ENCODE measurements around the gene EIF3B.
"Not testable (repeated sequence)": the region's sequence is repeated elsewhere in the genome, so short reads cannot be mapped to it uniquely, and the experiment has no call there.

The EIF3B gene

GRCh38 chr7:2383543-2384274 is 29.1 kb downstream of the EIF3B start:
- H3K27me3 ChIP-seq (ENCODE audit: control insufficient read depth in 5 of 5, insufficient read depth in 4 of 5, low read length in 5 of 5): no peaks in the 10 kb centered on the region
- H3K27ac ChIP-seq (ENCODE audit: low read depth, low read length): no peak overlapping the region
- H3K4me3 ChIP-seq (ENCODE audit: low read depth in 1 of 5, low read length in 5 of 5): no peak overlapping the region
- H3K9me3 ChIP-seq (ENCODE audit: control insufficient read depth in 5 of 5, low read length in 5 of 5): no peaks in the 10 kb centered on the region
- peaks cover 0 to 14% (median 6%) of the 10 kb centered on the region in 5 donors for H3K4me1 ChIP-seq (ENCODE audit: control insufficient read depth in 5 of 5, insufficient read depth in 5 of 5, low read length in 5 of 5)
- no peak overlapping the region for H3K9ac ChIP-seq (ENCODE audit: low read length in 5 of 5)
- H3K36me3 ChIP-seq (ENCODE audit: control insufficient read depth in 5 of 5, insufficient read depth in 5 of 5, low read length in 5 of 5): peaks cover 0 to 48% (median 37%) of the 10 kb centered on the region in 5 donors

- Histone ChIP-seq H3K36me3 (ENCODE audit: control insufficient read depth in 5 of 5, insufficient read depth in 5 of 5, low read length in 5 of 5) (peaks cover 0 to 39% (median 28%) of the 10 kb centered on the region in 5 donors), H3K27me3 (ENCODE audit: control insufficient read depth in 5 of 5, insufficient read depth in 4 of 5, low read length in 5 of 5) (no peaks in the 10 kb centered on the region), H3K27ac (ENCODE audit: low read depth, low read length) (no peak overlapping the region), H3K4me1 (ENCODE audit: control insufficient read depth in 5 of 5, insufficient read depth in 5 of 5, low read length in 5 of 5) (peaks cover 0 to 14% (median 6%) of the 10 kb centered on the region in 5 donors), H3K9me3 (ENCODE audit: control insufficient read depth in 5 of 5, low read length in 5 of 5) (no peaks in the 10 kb centered on the region), H3K9ac (ENCODE audit: low read length in 5 of 5) (no peak overlapping the region), H3K4me3 (ENCODE audit: low read depth in 1 of 5, low read length in 5 of 5) (no peak overlapping the region)
Observed at GRCh38 chr7:2384354-2385243, 30.0 kb downstream of the EIF3B start.

- H3K4me1 ChIP-seq (ENCODE audit: control insufficient read depth in 5 of 5, insufficient read depth in 5 of 5, low read length in 5 of 5): peaks cover 0 to 21% (median 11%) of the 10 kb centered on the region in 5 donors
- peaks cover 0 to 24% (median 13%) of the 10 kb centered on the region in 5 donors for H3K36me3 ChIP-seq (ENCODE audit: control insufficient read depth in 5 of 5, insufficient read depth in 5 of 5, low read length in 5 of 5)
- H3K27me3 ChIP-seq (ENCODE audit: control insufficient read depth in 5 of 5, insufficient read depth in 4 of 5, low read length in 5 of 5); H3K9me3 ChIP-seq (ENCODE audit: control insufficient read depth in 5 of 5, low read length in 5 of 5); H3K4me3 ChIP-seq (ENCODE audit: low read depth in 1 of 5, low read length in 5 of 5); H3K27ac ChIP-seq (ENCODE audit: low read depth, low read length); H3K9ac ChIP-seq (ENCODE audit: low read length in 5 of 5): not testable (repeated sequence)
Observed at GRCh38 chr7:2386122-2386521, 31.5 kb downstream of the EIF3B start.

- H3K36me3 ChIP-seq (ENCODE audit: control insufficient read depth in 5 of 5, insufficient read depth in 5 of 5, low read length in 5 of 5): peaks cover 0 to 14% (median 4%) of the 10 kb centered on the region in 5 donors
- H3K4me1 ChIP-seq (ENCODE audit: control insufficient read depth in 5 of 5, insufficient read depth in 5 of 5, low read length in 5 of 5): peaks cover 0 to 21% (median 11%) of the 10 kb centered on the region in 5 donors
- H3K9me3 ChIP-seq (ENCODE audit: control insufficient read depth in 5 of 5, low read length in 5 of 5): no peaks in the 10 kb centered on the region
- no peak overlapping the region for H3K9ac ChIP-seq (ENCODE audit: low read length in 5 of 5)
- no peak overlapping the region for H3K27ac ChIP-seq (ENCODE audit: low read depth, low read length)
- H3K4me3 ChIP-seq (ENCODE audit: low read depth in 1 of 5, low read length in 5 of 5): no peak overlapping the region
- H3K27me3 ChIP-seq (ENCODE audit: control insufficient read depth in 5 of 5, insufficient read depth in 4 of 5, low read length in 5 of 5): no peaks in the 10 kb centered on the region
Observed at GRCh38 chr7:2386964-2387669, 32.5 kb downstream of the EIF3B start.

- Histone ChIP-seq H3K27ac (ENCODE audit: low read depth, low read length) (no peak overlapping the region), H3K36me3 (ENCODE audit: control insufficient read depth in 5 of 5, insufficient read depth in 5 of 5, low read length in 5 of 5) (peaks cover 0 to 5% (median 3%) of the 10 kb centered on the region in 5 donors), H3K27me3 (ENCODE audit: control insufficient read depth in 5 of 5, insufficient read depth in 4 of 5, low read length in 5 of 5) (no peaks in the 10 kb centered on the region), H3K4me1 (ENCODE audit: control insufficient read depth in 5 of 5, insufficient read depth in 5 of 5, low read length in 5 of 5) (peaks cover 0 to 21% (median 11%) of the 10 kb centered on the region in 5 donors), H3K9me3 (ENCODE audit: control insufficient read depth in 5 of 5, low read length in 5 of 5) (no peaks in the 10 kb centered on the region), H3K4me3 (ENCODE audit: low read depth in 1 of 5, low read length in 5 of 5) (no peak overlapping the region), H3K9ac (ENCODE audit: low read length in 5 of 5) (no peak overlapping the region)
Observed at GRCh38 chr7:2387897-2388636, 33.4 kb downstream of the EIF3B start.

GRCh38 chr7:2388637-2388954 is 34.0 kb downstream of the EIF3B start:
- Histone ChIP-seq H3K36me3 (ENCODE audit: control insufficient read depth in 5 of 5, insufficient read depth in 5 of 5, low read length in 5 of 5) (no peaks in the 10 kb centered on the region), H3K9ac (ENCODE audit: low read length in 5 of 5) (no peak overlapping the region), H3K4me1 (ENCODE audit: control insufficient read depth in 5 of 5, insufficient read depth in 5 of 5, low read length in 5 of 5) (peaks cover 0 to 24% (median 13%) of the 10 kb centered on the region in 5 donors), H3K27ac (ENCODE audit: low read depth, low read length) (no peak overlapping the region), H3K9me3 (ENCODE audit: control insufficient read depth in 5 of 5, low read length in 5 of 5) (no peaks in the 10 kb centered on the region), H3K4me3 (ENCODE audit: low read depth in 1 of 5, low read length in 5 of 5) (no peak overlapping the region), H3K27me3 (ENCODE audit: control insufficient read depth in 5 of 5, insufficient read depth in 4 of 5, low read length in 5 of 5) (no peaks in the 10 kb centered on the region)

GRCh38 chr7:2390020-2390816 is 35.6 kb downstream of the EIF3B start:
- H3K4me3 ChIP-seq (ENCODE audit: low read depth in 1 of 5, low read length in 5 of 5); H3K27ac ChIP-seq (ENCODE audit: low read depth, low read length); H3K36me3 ChIP-seq (ENCODE audit: control insufficient read depth in 5 of 5, insufficient read depth in 5 of 5, low read length in 5 of 5); H3K27me3 ChIP-seq (ENCODE audit: control insufficient read depth in 5 of 5, insufficient read depth in 4 of 5, low read length in 5 of 5); H3K9ac ChIP-seq (ENCODE audit: low read length in 5 of 5); H3K9me3 ChIP-seq (ENCODE audit: control insufficient read depth in 5 of 5, low read length in 5 of 5): not testable (repeated sequence)
- peaks cover 0 to 28% (median 13%) of the 10 kb centered on the region in 5 donors for H3K4me1 ChIP-seq (ENCODE audit: control insufficient read depth in 5 of 5, insufficient read depth in 5 of 5, low read length in 5 of 5)

GRCh38 chr7:2393706-2394105 is 39.1 kb downstream of the EIF3B start:
- H3K27ac ChIP-seq (ENCODE audit: low read depth, low read length): no peak overlapping the region
- H3K4me3 ChIP-seq (ENCODE audit: low read depth in 1 of 5, low read length in 5 of 5): no peak overlapping the region
- H3K9ac ChIP-seq (ENCODE audit: low read length in 5 of 5): no peak overlapping the region
- H3K36me3 ChIP-seq (ENCODE audit: control insufficient read depth in 5 of 5, insufficient read depth in 5 of 5, low read length in 5 of 5): no peaks in the 10 kb centered on the region
- H3K4me1 ChIP-seq (ENCODE audit: control insufficient read depth in 5 of 5, insufficient read depth in 5 of 5, low read length in 5 of 5): peaks cover 0 to 15% (median 7%) of the 10 kb centered on the region in 5 donors
- no peaks in the 10 kb centered on the region for H3K9me3 ChIP-seq (ENCODE audit: control insufficient read depth in 5 of 5, low read length in 5 of 5)
- no peaks in the 10 kb centered on the region for H3K27me3 ChIP-seq (ENCODE audit: control insufficient read depth in 5 of 5, insufficient read depth in 4 of 5, low read length in 5 of 5)

GRCh38 chr7:2394566-2395082 is 40.0 kb downstream of the EIF3B start:
- Histone ChIP-seq H3K36me3 (ENCODE audit: control insufficient read depth in 5 of 5, insufficient read depth in 5 of 5, low read length in 5 of 5) (no peaks in the 10 kb centered on the region), H3K4me3 (ENCODE audit: low read depth in 1 of 5, low read length in 5 of 5) (no peak overlapping the region), H3K27ac (ENCODE audit: low read depth, low read length) (no peak overlapping the region), H3K27me3 (ENCODE audit: control insufficient read depth in 5 of 5, insufficient read depth in 4 of 5, low read length in 5 of 5) (no peaks in the 10 kb centered on the region), H3K9ac (ENCODE audit: low read length in 5 of 5) (no peak overlapping the region), H3K9me3 (ENCODE audit: control insufficient read depth in 5 of 5, low read length in 5 of 5) (no peaks in the 10 kb centered on the region), H3K4me1 (ENCODE audit: control insufficient read depth in 5 of 5, insufficient read depth in 5 of 5, low read length in 5 of 5) (peaks cover 0 to 19% (median 9%) of the 10 kb centered on the region in 5 donors)

All from subcutaneous abdominal adipose tissue (tissue), 5 donors.